Measurements from ENCODE around the gene MAVS.
"Not testable (repeated sequence)": the region's sequence is repeated elsewhere in the genome, so short reads cannot be mapped to it uniquely, and the experiment has no call there.

Gene MAVS

GRCh38 chr20:3898639-3899038 is 52.0 kb downstream of the MAVS start:
- TF ChIP-seq Cebpa-rat (IDR thresholded peaks at IDR 0.05), result no peak
- H3K27ac ChIP-seq, result peak overlapping the region in 6 of 11 experiments; percentile 34 to 94 (median 90); a peak in 11 of 22 replicates
- H3K36me3 ChIP-seq, result peaks cover 19 to 72% (median 43%) of the 10 kb centered on the region in 11 experiments
- H3K27me3 ChIP-seq, result no peaks in the 10 kb centered on the region
- peaks cover 41 to 100% (median 81%) of the 10 kb centered on the region in 11 experiments for H4K20me1 ChIP-seq
- peak overlapping the region in 1 of 10 experiments; percentile 1; a peak in 2 of 20 replicates for H3K4me3 ChIP-seq
- no peaks in the 10 kb centered on the region for H3K9me3 ChIP-seq (replicated peaks in 1 of 11)
- H3K9ac ChIP-seq, result peak overlapping the region in 4 of 11 experiments; percentile 3 to 62 (median 28); a peak in 4 of 22 replicates
- peaks cover 62 to 99% (median 96%) of the 10 kb centered on the region in 10 experiments for H3K4me1 ChIP-seq
- peak overlapping the region in 9 of 11 experiments; percentile 29 to 97 (median 93); a peak in 19 of 22 replicates for H3K4me2 ChIP-seq

GRCh38 chr20:3900187-3900604 is 53.6 kb downstream of the MAVS start:
- no peaks in the 10 kb centered on the region for H3K9me3 ChIP-seq (replicated peaks in 1 of 11)
- H3K4me2 ChIP-seq, result peak overlapping the region; percentile 1 to 97 (median 91); a peak in 20 of 22 replicates
- peaks cover 35 to 100% (median 81%) of the 10 kb centered on the region in 11 experiments for H4K20me1 ChIP-seq
- H3K4me1 ChIP-seq, result peaks cover 57 to 97% (median 96%) of the 10 kb centered on the region in 10 experiments
- no peak for TF ChIP-seq Cebpa-rat (IDR thresholded peaks at IDR 0.05)
- H3K4me3 ChIP-seq, result peak overlapping the region in 6 of 10 experiments; percentile 43 to 60 (median 48); a peak in 9 of 20 replicates
- H3K9ac ChIP-seq, result peak overlapping the region in 9 of 11 experiments; percentile 3 to 82 (median 74); a peak in 14 of 22 replicates
- H3K36me3 ChIP-seq, result peaks cover 14 to 71% (median 30%) of the 10 kb centered on the region in 11 experiments
- peak overlapping the region in 10 of 11 experiments; percentile 72 to 94 (median 88); a peak in 19 of 22 replicates for H3K27ac ChIP-seq
- no peaks in the 10 kb centered on the region for H3K27me3 ChIP-seq

GRCh38 chr20:3901028-3901705 is 54.5 kb downstream of the MAVS start:
- Histone ChIP-seq H3K9me3 (replicated peaks in 1 of 11) (no peaks in the 10 kb centered on the region), H3K4me2 (peak overlapping the region; percentile 60 to 97 (median 91)), H4K20me1 (peaks cover 32 to 100% (median 81%) of the 10 kb centered on the region in 11 experiments), H3K27me3 (no peaks in the 10 kb centered on the region), H3K27ac (peak overlapping the region; percentile 30 to 94 (median 86)), H3K4me3 (peak overlapping the region in 8 of 10 experiments; percentile 32 to 60 (median 48); a peak in 15 of 20 replicates), H3K4me1 (peaks cover 52 to 97% (median 91%) of the 10 kb centered on the region in 10 experiments), H3K9ac (peak overlapping the region; percentile 1 to 82 (median 73); a peak in 21 of 22 replicates), H3K36me3 (peaks cover 12 to 71% (median 30%) of the 10 kb centered on the region in 11 experiments; a peak in 20 of 22 replicates)
- TF ChIP-seq Cebpa-rat (IDR thresholded peaks at IDR 0.05), result 0 out of 22 replicates have a peak, but pooled peaks of 1 of the 11 experiments have one; percentile 49

- Histone ChIP-seq H3K9me3 (replicated peaks in 1 of 11) (no peaks in the 10 kb centered on the region), H3K4me3 (peak overlapping the region in 8 of 10 experiments; percentile 32 to 57 (median 45); a peak in 16 of 20 replicates), H4K20me1 (peaks cover 32 to 100% (median 81%) of the 10 kb centered on the region in 11 experiments), H3K27ac (peak overlapping the region; percentile 30 to 94 (median 86)), H3K4me1 (peaks cover 55 to 97% (median 89%) of the 10 kb centered on the region in 10 experiments), H3K36me3 (peaks cover 7 to 71% (median 24%) of the 10 kb centered on the region in 11 experiments; a peak in 20 of 22 replicates), H3K4me2 (peak overlapping the region; percentile 60 to 97 (median 91)), H3K9ac (peak overlapping the region; percentile 1 to 82 (median 73); a peak in 20 of 22 replicates), H3K27me3 (no peaks in the 10 kb centered on the region)
- no peak for TF ChIP-seq Cebpa-rat (IDR thresholded peaks at IDR 0.05)
Observed at GRCh38 chr20:3901706-3902440, 55.2 kb downstream of the MAVS start.

- peak overlapping the region in 10 of 11 experiments; percentile 74 to 97 (median 92); a peak in 21 of 22 replicates for H3K4me2 ChIP-seq
Observed at GRCh38 chr20:3902446-3902845, 55.8 kb downstream of the MAVS start.

GRCh38 chr20:3904224-3904623 is 57.6 kb downstream of the MAVS start:
- no peak for TF ChIP-seq Cebpa-rat (IDR thresholded peaks at IDR 0.05)
- peak overlapping the region in 9 of 11 experiments; percentile 79 to 94 (median 89); a peak in 15 of 22 replicates for H3K27ac ChIP-seq
- peaks cover 46 to 100% (median 81%) of the 10 kb centered on the region in 11 experiments for H4K20me1 ChIP-seq

More at GRCh38 chr20:3902446-3902845, 55.8 kb downstream of the MAVS start:
- H3K4me3 ChIP-seq, result peak overlapping the region in 8 of 10 experiments; percentile 32 to 57 (median 45); a peak in 14 of 20 replicates
- H3K27me3 ChIP-seq, result no peaks in the 10 kb centered on the region
- TF ChIP-seq Cebpa-rat (IDR thresholded peaks at IDR 0.05), result no peak
- peak overlapping the region; percentile 30 to 94 (median 86); a peak in 21 of 22 replicates for H3K27ac ChIP-seq
- H4K20me1 ChIP-seq, result peaks cover 32 to 100% (median 81%) of the 10 kb centered on the region in 11 experiments
- no peaks in the 10 kb centered on the region for H3K9me3 ChIP-seq (replicated peaks in 1 of 11)
- peaks cover 2 to 71% (median 22%) of the 10 kb centered on the region in 11 experiments; a peak in 20 of 22 replicates for H3K36me3 ChIP-seq
- peak overlapping the region in 10 of 11 experiments; percentile 10 to 82 (median 74); a peak in 19 of 22 replicates for H3K9ac ChIP-seq
- H3K4me1 ChIP-seq, result peaks cover 50 to 97% (median 88%) of the 10 kb centered on the region in 10 experiments

GRCh38 chr20:3904857-3905256 is 58.2 kb downstream of the MAVS start:
- Histone ChIP-seq H3K9ac (peak overlapping the region in 1 of 11 experiments; percentile 58; a peak in 1 of 22 replicates), H3K4me2 (peak overlapping the region in 6 of 11 experiments; percentile 39 to 97 (median 94); a peak in 9 of 22 replicates), H3K36me3 (peaks cover 22 to 75% (median 39%) of the 10 kb centered on the region in 11 experiments), H3K27me3 (no peaks in the 10 kb centered on the region), H3K4me1 (peaks cover 41 to 95% (median 72%) of the 10 kb centered on the region in 10 experiments), H3K4me3 (no peak overlapping the region), H3K9me3 (replicated peaks in 1 of 11) (no peaks in the 10 kb centered on the region), H3K27ac (peak overlapping the region in 6 of 11 experiments; percentile 17 to 89 (median 64); a peak in 9 of 22 replicates), H4K20me1 (peaks cover 51 to 100% (median 81%) of the 10 kb centered on the region in 11 experiments)
- no peak for TF ChIP-seq Cebpa-rat (IDR thresholded peaks at IDR 0.05)

More at GRCh38 chr20:3904224-3904623, 57.6 kb downstream of the MAVS start:
- H3K36me3 ChIP-seq, result peaks cover 16 to 75% (median 32%) of the 10 kb centered on the region in 11 experiments
- peak overlapping the region in 8 of 11 experiments; percentile 84 to 97 (median 94); a peak in 15 of 22 replicates for H3K4me2 ChIP-seq
- H3K4me3 ChIP-seq, result no peak overlapping the region
- peaks cover 47 to 97% (median 79%) of the 10 kb centered on the region in 10 experiments for H3K4me1 ChIP-seq
- H3K27me3 ChIP-seq, result no peaks in the 10 kb centered on the region
- no peaks in the 10 kb centered on the region for H3K9me3 ChIP-seq (replicated peaks in 1 of 11)
- peak overlapping the region in 3 of 11 experiments; percentile 58 to 77 (median 70); a peak in 4 of 22 replicates for H3K9ac ChIP-seq

- H3K9me3 ChIP-seq (replicated peaks in 1 of 11); H3K27me3 ChIP-seq; H3K4me3 ChIP-seq; H3K9ac ChIP-seq; H3K27ac ChIP-seq: not testable (repeated sequence)
- peak overlapping the region in 6 of 11 experiments; percentile 3 to 97 (median 54); a peak in 12 of 22 replicates for H3K4me2 ChIP-seq
- H3K4me1 ChIP-seq, result peaks cover 19 to 76% (median 54%) of the 10 kb centered on the region in 10 experiments
- peaks cover 44 to 96% (median 61%) of the 10 kb centered on the region in 11 experiments for H3K36me3 ChIP-seq
- peaks cover 72 to 100% (median 88%) of the 10 kb centered on the region in 11 experiments for H4K20me1 ChIP-seq
Observed at GRCh38 chr20:3906744-3907721, 60.4 kb downstream of the MAVS start.

All from BLaER1 treated with 17β-estradiol and CSF1 and Interleukin-3, amounts not matched to agents 10 nM and 100 nM (cell line).